Stomach (tissue), 4 donors: Measurements from ENCODE around the gene FERMT3.

Experiments used
- EP300 ChIP-seq: sonication (generic); formaldehyde crosslinking; IDR thresholded peaks from one replicate; pipeline ENCODE4 v1.6.1; 2017; ENCODE audit warnings: antibody characterized with exemption
- POLR2A ChIP-seq, 4 donors: fragments of 450-650 bp; IDR thresholded peaks; one replicate each; pipeline ENCODE4 v1.6.1; 2016; ENCODE audit warnings: antibody characterized with exemption in 4 of 4, control low read depth in 2 of 4, mild to moderate bottlenecking in 1 of 4, moderate library complexity in 1 of 4
- POLR2AphosphoS5 ChIP-seq, 3 donors: sonication (generic); formaldehyde crosslinking; IDR thresholded peaks; one replicate each; pipeline ENCODE4 v1.6.1; 2016; ENCODE audit warnings: antibody characterized with exemption in 3 of 3
- TF ChIP-seq, protein P1 (sequence below), 7 experiments: fragments of 450-650 bp in 4 of 7; fragments of 200-600 bp in 3 of 7; sonication (generic) in 3 of 7; IDR thresholded peaks; one replicate each; pipeline ENCODE4 v1.5.1; 2016 to 2019; ENCODE audit warnings: antibody characterized with exemption in 7 of 7, control low read depth in 2 of 7, mild to moderate bottlenecking in 1 of 7

DNA sequence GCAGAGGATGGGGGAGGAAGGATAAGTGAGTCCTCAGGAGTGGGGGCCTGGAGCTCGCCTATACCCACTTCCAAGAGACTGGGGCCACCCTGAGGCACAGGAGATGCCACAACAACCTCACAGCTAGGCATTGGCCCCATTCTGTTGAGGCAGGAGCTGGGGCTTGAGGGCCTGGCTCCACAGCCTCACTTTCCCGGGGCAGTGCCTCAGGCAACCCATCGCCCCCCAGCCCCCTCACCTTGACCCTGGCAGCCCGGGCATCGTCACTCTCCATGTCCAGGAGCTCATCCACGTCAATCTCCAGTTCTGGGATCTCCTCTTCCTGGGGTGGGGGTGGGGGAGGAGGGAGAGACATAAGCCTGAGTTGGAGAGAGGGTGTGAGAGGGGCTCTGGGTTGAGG is 38.4 kb downstream of the FERMT3 start:
- TF ChIP-seq, protein P1, sequence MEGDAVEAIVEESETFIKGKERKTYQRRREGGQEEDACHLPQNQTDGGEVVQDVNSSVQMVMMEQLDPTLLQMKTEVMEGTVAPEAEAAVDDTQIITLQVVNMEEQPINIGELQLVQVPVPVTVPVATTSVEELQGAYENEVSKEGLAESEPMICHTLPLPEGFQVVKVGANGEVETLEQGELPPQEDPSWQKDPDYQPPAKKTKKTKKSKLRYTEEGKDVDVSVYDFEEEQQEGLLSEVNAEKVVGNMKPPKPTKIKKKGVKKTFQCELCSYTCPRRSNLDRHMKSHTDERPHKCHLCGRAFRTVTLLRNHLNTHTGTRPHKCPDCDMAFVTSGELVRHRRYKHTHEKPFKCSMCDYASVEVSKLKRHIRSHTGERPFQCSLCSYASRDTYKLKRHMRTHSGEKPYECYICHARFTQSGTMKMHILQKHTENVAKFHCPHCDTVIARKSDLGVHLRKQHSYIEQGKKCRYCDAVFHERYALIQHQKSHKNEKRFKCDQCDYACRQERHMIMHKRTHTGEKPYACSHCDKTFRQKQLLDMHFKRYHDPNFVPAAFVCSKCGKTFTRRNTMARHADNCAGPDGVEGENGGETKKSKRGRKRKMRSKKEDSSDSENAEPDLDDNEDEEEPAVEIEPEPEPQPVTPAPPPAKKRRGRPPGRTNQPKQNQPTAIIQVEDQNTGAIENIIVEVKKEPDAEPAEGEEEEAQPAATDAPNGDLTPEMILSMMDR (IDR thresholded peaks at IDR 0.05) = no peak
- TF ChIP-seq POLR2A (IDR thresholded peaks at IDR 0.05) = no peak
- TF ChIP-seq POLR2AphosphoS5 (IDR thresholded peaks at IDR 0.05) = no peak
- no peak for TF ChIP-seq EP300
